Smooth muscle cell (in vitro differentiated cells): ENCODE measurements around the gene CLEC9A. TPM values are rescaled to one million over a fixed set of nuclear protein-coding genes. Genes with fewer than 3 reads are reported as not detected.

ENCODE experiments used
- DNase-seq: peaks from one replicate; lab custom pipeline; 2025; ENCODE audit not compliant: unreplicated experiment; lab: John Stamatoyannopoulos, UW
- H2AFZ ChIP-seq: fragments of 200-600 bp; sonication (generic); 2 replicates; pipeline ENCODE4 v1.6.0; 2016; ENCODE audit warnings: antibody characterized with exemption, low read depth, mild to moderate bottlenecking
- H3F3A ChIP-seq: fragments of 200-600 bp; sonication (generic); 2 replicates; pipeline ENCODE4 v1.6.0; 2017; ENCODE audit warnings: antibody characterized with exemption, low read depth
- H3K27ac ChIP-seq: fragments of 200-600 bp; sonication (generic); 2 replicates; pipeline ENCODE4 v1.5.1; 2016; ENCODE audit warnings: low read depth, mild to moderate bottlenecking
- H3K27me3 ChIP-seq: fragments of 200-600 bp; sonication (generic); 2 replicates; pipeline ENCODE4 v1.6.1; 2016; ENCODE audit warnings: low read depth, mild to moderate bottlenecking
- H3K36me3 ChIP-seq: fragments of 200-600 bp; sonication (generic); 2 replicates; pipeline ENCODE4 v1.5.1; 2016; ENCODE audit warnings: low read depth
- H3K4me1 ChIP-seq: fragments of 200-600 bp; sonication (generic); 2 replicates; pipeline ENCODE4 v1.5.1; 2016; ENCODE audit warnings: low read depth
- H3K4me2 ChIP-seq: fragments of 200-600 bp; sonication (generic); 2 replicates; pipeline ENCODE4 v1.6.0; 2016; ENCODE audit warnings: mild to moderate bottlenecking
- H3K4me3 ChIP-seq: fragments of 200-600 bp; sonication (generic); 2 replicates; pipeline ENCODE4 v1.5.1; 2016; ENCODE audit warnings: mild to moderate bottlenecking
- H3K79me2 ChIP-seq: fragments of 200-600 bp; sonication (generic); 2 replicates; pipeline ENCODE4 v1.6.0; 2016; ENCODE audit warnings: low read depth, mild to moderate bottlenecking
- H3K9ac ChIP-seq: fragments of 200-600 bp; sonication (generic); 2 replicates; pipeline ENCODE4 v1.6.0; 2016; ENCODE audit warnings: low read depth
- H3K9me3 ChIP-seq: fragments of 200-600 bp; sonication (generic); replicated peaks from 2 replicates; pipeline ENCODE4 v1.5.1; 2016; ENCODE audit warnings: low read depth
- H4K20me1 ChIP-seq: fragments of 200-600 bp; sonication (generic); 2 replicates; pipeline ENCODE4 v1.6.0; 2016; ENCODE audit warnings: low read depth
- WGBS: methylation state at CpG from one replicate; pipeline ENCODE4 v1.1.7; 2016; ENCODE audit warnings: low lambda C conversion rate; 5-methylcytosine and 5-hydroxymethylcytosine counted together
- polyA plus RNA-seq: library from polyadenylated mRNA; unstranded; fragments of >200 nt; fragmentation: Nextera tagmentation; extraction: Ambion mirVana; gene quantifications from 2 replicates; pipeline ENCODE4 v1.2.1, GENCODE V29; 2016
- total RNA-seq: library from RNA; depleted of rRNA; stranded (reverse); fragments of >200 nt; gene quantifications from 2 replicates; pipeline ENCODE4 v1.2.3, GENCODE V29; 2014
- TF ChIP-seq, protein P1 (sequence below): fragments of 200-600 bp; sonication (generic); IDR thresholded peaks from 2 replicates; pipeline ENCODE4 v1.5.1; 2017; ENCODE audit warnings: borderline replicate concordance, mild to moderate bottlenecking, antibody characterized with exemption; ENCODE audit not compliant: insufficient read depth, poor library complexity, severe bottlenecking

Gene CLEC9A
- total RNA-seq (not detected in 2 replicates), polyA plus RNA-seq (not detected in 2 replicates)

DNA sequence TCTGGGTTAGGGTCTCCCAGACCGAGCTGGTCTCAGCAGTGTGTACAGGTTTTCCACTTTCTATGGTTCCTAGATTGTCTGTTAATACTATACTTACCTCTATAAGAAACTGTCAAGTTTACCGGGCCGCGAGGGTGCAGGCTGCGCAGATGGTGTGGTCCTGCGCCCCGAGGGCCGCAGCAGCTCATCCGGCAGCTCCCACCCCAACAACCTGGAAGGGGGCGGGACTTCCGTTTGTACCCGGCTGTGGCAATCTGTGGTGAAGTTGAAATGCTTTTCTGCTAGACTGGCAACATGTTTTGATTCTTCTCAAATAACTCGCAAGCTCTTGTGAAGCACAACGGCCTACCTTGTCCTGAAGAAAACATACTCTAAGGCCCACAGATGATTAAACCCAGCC is at the start of gene CLEC9A:
TSS of gene CLEC9A (plus strand) at position 237 of the 400 bp plus-strand sequence. CDS start 22,006 bp downstream, outside the sequence.
- TF ChIP-seq, protein P1, sequence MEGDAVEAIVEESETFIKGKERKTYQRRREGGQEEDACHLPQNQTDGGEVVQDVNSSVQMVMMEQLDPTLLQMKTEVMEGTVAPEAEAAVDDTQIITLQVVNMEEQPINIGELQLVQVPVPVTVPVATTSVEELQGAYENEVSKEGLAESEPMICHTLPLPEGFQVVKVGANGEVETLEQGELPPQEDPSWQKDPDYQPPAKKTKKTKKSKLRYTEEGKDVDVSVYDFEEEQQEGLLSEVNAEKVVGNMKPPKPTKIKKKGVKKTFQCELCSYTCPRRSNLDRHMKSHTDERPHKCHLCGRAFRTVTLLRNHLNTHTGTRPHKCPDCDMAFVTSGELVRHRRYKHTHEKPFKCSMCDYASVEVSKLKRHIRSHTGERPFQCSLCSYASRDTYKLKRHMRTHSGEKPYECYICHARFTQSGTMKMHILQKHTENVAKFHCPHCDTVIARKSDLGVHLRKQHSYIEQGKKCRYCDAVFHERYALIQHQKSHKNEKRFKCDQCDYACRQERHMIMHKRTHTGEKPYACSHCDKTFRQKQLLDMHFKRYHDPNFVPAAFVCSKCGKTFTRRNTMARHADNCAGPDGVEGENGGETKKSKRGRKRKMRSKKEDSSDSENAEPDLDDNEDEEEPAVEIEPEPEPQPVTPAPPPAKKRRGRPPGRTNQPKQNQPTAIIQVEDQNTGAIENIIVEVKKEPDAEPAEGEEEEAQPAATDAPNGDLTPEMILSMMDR = no peak
- Histone ChIP-seq H3K4me1 (no peaks in the 10 kb centered on the region), H3K27me3 (no peaks in the 10 kb centered on the region), H3F3A (no peaks in the 10 kb centered on the region), H3K27ac (peak within 1 kb of the TSS; percentile 60), H3K9ac (peak within 1 kb of the TSS; percentile 17), H3K4me2 (no peak within 1 kb of the TSS), H3K36me3 (no peaks in the 10 kb centered on the region), H3K9me3 (no peaks in the 10 kb centered on the region), H2AFZ (no peak within 1 kb of the TSS), H3K79me2 (no peaks in the 10 kb centered on the region), H4K20me1 (no peaks in the 10 kb centered on the region), H3K4me3 (no peak within 1 kb of the TSS)
- DNase-seq = no peak
- 98% methylated on average over 14 of the region's 14 CpGs for WGBS

DNA sequence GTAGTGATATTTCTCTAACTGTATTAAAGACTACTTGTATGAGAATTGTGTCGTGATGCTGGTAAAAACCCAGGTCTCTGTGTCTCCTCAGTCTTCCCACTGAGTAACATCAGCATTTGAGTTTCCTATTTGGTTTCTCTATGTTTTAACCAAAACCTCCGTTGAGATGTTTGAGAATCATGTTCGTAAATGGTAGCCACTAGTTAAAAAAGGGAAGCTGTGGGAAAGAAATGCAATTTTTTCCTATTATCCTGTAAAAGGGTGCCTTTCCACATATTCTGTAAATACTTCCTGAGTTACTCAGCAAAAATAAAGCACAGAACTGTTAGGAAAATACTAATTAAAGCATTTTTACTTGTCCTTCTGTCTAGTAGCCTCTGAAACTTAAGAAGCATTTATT is 38.6 kb upstream of the CLEC9A start:
- Histone ChIP-seq H3K9ac (no peak overlapping the region), H3K4me1 (peaks cover 6% of the 10 kb centered on the region), H3K9me3 (no peaks in the 10 kb centered on the region), H3K4me3 (no peak overlapping the region), H3K27me3 (no peaks in the 10 kb centered on the region), H3K36me3 (no peaks in the 10 kb centered on the region), H2AFZ (peak overlapping the region; percentile 90), H3K79me2 (no peaks in the 10 kb centered on the region), H3K4me2 (peak overlapping the region; percentile 49), H3F3A (no peaks in the 10 kb centered on the region), H3K27ac (peak overlapping the region; percentile 36), H4K20me1 (no peaks in the 10 kb centered on the region)
- TF ChIP-seq, protein P1 = no peak
- WGBS = 65% methylated on average over 3 of the region's 3 CpGs
- DNase-seq = no peak

DNA sequence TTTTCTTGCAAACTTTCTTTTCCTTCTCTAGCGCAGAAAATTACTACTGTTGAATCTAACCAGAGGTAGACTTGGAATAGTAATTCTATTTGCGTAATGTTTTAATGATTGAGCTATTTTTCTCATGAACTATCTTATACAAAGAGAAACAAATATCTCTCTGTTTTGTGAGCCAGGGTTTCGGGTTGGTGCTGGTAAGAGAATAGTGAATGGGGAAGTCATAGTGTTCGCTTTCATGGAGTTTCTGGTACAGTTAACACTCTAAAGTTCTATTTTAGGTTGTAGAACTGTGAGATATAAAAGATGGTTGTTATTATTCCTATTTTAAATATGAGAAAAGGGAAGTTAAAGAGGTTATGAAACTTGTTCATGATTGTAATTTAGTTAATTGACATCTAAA is 38.2 kb upstream of the CLEC9A start:
- Histone ChIP-seq H3K4me3 (no peak overlapping the region), H3K4me2 (peak overlapping the region; percentile 49), H3K9ac (no peak overlapping the region), H3K27ac (peak overlapping the region; percentile 36), H3K9me3 (no peaks in the 10 kb centered on the region), H3K4me1 (peaks cover 6% of the 10 kb centered on the region), H3K79me2 (no peaks in the 10 kb centered on the region), H3K36me3 (no peaks in the 10 kb centered on the region), H2AFZ (peak overlapping the region; percentile 90), H3K27me3 (no peaks in the 10 kb centered on the region), H3F3A (no peaks in the 10 kb centered on the region), H4K20me1 (no peaks in the 10 kb centered on the region)
- no peak for DNase-seq
- 95% methylated on average over 4 of the region's 4 CpGs for WGBS
- TF ChIP-seq, protein P1 = no peak

DNA sequence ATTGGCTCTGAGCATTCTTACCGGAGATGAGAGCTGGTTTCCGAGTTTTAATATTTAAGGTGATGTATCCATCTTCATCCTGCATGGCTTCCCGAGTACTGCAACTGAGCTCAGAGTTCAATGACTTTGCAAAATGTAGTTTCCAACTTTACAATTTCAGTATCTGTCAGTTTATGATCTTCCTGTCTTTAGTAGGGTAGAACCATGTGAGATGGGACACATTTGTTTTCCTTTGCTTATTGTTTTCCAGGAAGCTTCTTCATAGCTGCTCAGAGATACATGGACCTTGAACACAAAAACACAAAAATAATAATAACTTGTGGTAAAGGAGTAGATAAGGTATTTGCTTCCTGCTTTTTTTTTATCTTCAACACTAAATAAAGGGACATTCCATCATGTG is 31.5 kb upstream of the CLEC9A start, which contains the start of gene CLEC1B:
TSS of gene CLEC1B (minus strand) at position 106 of the 400 bp plus-strand sequence. CDS start at position 85, 21 bp downstream.
- no peak for DNase-seq

More for the DNA sequence above, 31.5 kb upstream of the CLEC9A start, which contains the start of gene CLEC1B:
- no peak within 1 kb of the TSS for H2AFZ ChIP-seq
- H3F3A ChIP-seq = peaks cover 11% of the 10 kb centered on the region
- no peak within 1 kb of the TSS for H3K9ac ChIP-seq
- no peaks in the 10 kb centered on the region for H3K79me2 ChIP-seq
- peak within 1 kb of the TSS; percentile 81 for H3K27ac ChIP-seq
- H3K4me1 ChIP-seq = peaks cover 9% of the 10 kb centered on the region
- H3K4me2 ChIP-seq = peak within 1 kb of the TSS; percentile 71
- 98% methylated on average over 3 of the region's 3 CpGs for WGBS
- H3K4me3 ChIP-seq = no peak within 1 kb of the TSS
- TF ChIP-seq, protein P1 = no peak
- H4K20me1 ChIP-seq = no peaks in the 10 kb centered on the region
- no peaks in the 10 kb centered on the region for H3K36me3 ChIP-seq
- H3K9me3 ChIP-seq = no peaks in the 10 kb centered on the region
- H3K27me3 ChIP-seq = no peaks in the 10 kb centered on the region
